Prostate gland (tissue), 2 donors: ENCODE results near the gene CTNND1. TPM values are rescaled to one million over a fixed set of nuclear protein-coding genes. Genes with fewer than 3 reads are reported as not detected.

Source experiments
- DNase-seq: peaks from one replicate; pipeline ENCODE4 v3.0.0-alpha.2; 2019; ENCODE audit warnings: low spot score
- H3K27ac ChIP-seq, 2 donors: fragments of 200-600 bp; sonication (generic); 2 replicates each; pipeline ENCODE4 v1.5.1; 2017 to 2019
- H3K27me3 ChIP-seq: fragments of 200-600 bp; sonication (generic); replicated peaks from 2 replicates; pipeline ENCODE4 v1.5.1; 2019; ENCODE audit not compliant: insufficient read depth
- H3K36me3 ChIP-seq, 2 donors: fragments of 200-600 bp; sonication (generic); 1 replicate in 1 of 2; 2 replicates in 1 of 2; pipeline versions ENCODE4 v1.5.1 to v1.8.1; 2017 to 2019
- H3K4me1 ChIP-seq: fragments of 200-600 bp; sonication (generic); replicated peaks from 2 replicates; pipeline ENCODE4 v1.5.1; 2019
- H3K4me3 ChIP-seq, 2 donors: fragments of 200-600 bp; sonication (generic); 2 replicates each; pipeline ENCODE4 v1.5.1; 2017 to 2019
- H3K9me3 ChIP-seq: fragments of 200-600 bp; sonication (generic); 2 replicates; pipeline ENCODE4 v1.5.1; 2017
- POLR2A ChIP-seq: fragments of 450-650 bp; IDR thresholded peaks from one replicate; pipeline ENCODE4 v1.6.1; 2016; ENCODE audit warnings: antibody characterized with exemption, mild to moderate bottlenecking
- POLR2AphosphoS5 ChIP-seq: sonication (generic); formaldehyde crosslinking; IDR thresholded peaks from one replicate; pipeline ENCODE4 v1.6.1; 2017; ENCODE audit warnings: antibody characterized with exemption
- WGBS: methylation state at CpG from one replicate; pipeline ENCODE4 v1.1.5; 2018; 5-methylcytosine and 5-hydroxymethylcytosine counted together
- intact Hi-C: fragments of 100-400 bp; cut with DNase I; formaldehyde crosslinking; loops from one replicate; pipeline ENCODE4 v1.14.2; 2022
- total RNA-seq, 2 donors: library from RNA; depleted of rRNA; stranded (reverse); fragments of >200 nt; gene quantifications; one replicate each; pipeline ENCODE4 v1.1.0, GENCODE V29; 2016
- TF ChIP-seq, protein P1 (sequence below), 4 experiments: fragments of 200-600 bp in 2 of 4; fragments of 450-650 bp in 2 of 4; sonication (generic) in 2 of 4; IDR thresholded peaks; 1 replicate in 3 of 4; 2 replicates in 1 of 4; pipeline ENCODE4 v1.5.1; 2016 to 2019; ENCODE audit warnings: antibody characterized with exemption in 4 of 4, mild to moderate bottlenecking in 2 of 4, moderate library complexity in 2 of 4

Gene CTNND1
- total RNA-seq, 2 donors from 2014 or later: 189 to 223 TPM

DNA sequence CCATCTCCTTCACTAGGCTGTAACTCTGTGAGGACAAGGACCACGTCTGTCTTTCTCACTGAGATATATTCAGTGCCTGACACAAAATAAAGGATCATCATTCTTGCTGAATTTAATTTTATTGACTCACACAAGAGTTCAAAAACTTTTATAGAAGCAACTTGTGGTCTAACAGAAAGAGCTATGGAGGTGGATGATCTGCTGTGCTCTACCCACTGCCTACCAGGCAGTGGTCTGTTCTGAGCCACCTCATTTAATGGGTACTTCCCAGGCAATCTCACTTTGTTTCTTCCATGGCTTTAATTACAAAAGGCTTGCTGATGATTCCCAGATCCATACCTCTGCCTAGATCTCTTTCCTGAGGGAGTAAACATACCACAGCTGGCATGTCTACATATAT, 14.7 kb upstream of the CTNND1 start:
- no peak for DNase-seq
- no peak overlapping the region for H3K27ac ChIP-seq
- no peaks in the 10 kb centered on the region for H3K27me3 ChIP-seq
- H3K4me3 ChIP-seq: no peak overlapping the region
- peaks cover 0 to 5% of the 10 kb centered on the region in 2 donors for H3K36me3 ChIP-seq
- no peaks in the 10 kb centered on the region for H3K4me1 ChIP-seq
- TF ChIP-seq, protein P1, sequence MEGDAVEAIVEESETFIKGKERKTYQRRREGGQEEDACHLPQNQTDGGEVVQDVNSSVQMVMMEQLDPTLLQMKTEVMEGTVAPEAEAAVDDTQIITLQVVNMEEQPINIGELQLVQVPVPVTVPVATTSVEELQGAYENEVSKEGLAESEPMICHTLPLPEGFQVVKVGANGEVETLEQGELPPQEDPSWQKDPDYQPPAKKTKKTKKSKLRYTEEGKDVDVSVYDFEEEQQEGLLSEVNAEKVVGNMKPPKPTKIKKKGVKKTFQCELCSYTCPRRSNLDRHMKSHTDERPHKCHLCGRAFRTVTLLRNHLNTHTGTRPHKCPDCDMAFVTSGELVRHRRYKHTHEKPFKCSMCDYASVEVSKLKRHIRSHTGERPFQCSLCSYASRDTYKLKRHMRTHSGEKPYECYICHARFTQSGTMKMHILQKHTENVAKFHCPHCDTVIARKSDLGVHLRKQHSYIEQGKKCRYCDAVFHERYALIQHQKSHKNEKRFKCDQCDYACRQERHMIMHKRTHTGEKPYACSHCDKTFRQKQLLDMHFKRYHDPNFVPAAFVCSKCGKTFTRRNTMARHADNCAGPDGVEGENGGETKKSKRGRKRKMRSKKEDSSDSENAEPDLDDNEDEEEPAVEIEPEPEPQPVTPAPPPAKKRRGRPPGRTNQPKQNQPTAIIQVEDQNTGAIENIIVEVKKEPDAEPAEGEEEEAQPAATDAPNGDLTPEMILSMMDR (IDR thresholded peaks at IDR 0.05): no peak
- no peak for TF ChIP-seq POLR2AphosphoS5
- no peak for TF ChIP-seq POLR2A
- H3K9me3 ChIP-seq: no peaks in the 10 kb centered on the region
- intact Hi-C loops: loop anchor here (5.0 kb wide), 1 partner anchor 55 kb away; no protein-coding TSS in a partner anchor
- 89% methylated on average over 1 of the region's 1 CpG for WGBS

DNA sequence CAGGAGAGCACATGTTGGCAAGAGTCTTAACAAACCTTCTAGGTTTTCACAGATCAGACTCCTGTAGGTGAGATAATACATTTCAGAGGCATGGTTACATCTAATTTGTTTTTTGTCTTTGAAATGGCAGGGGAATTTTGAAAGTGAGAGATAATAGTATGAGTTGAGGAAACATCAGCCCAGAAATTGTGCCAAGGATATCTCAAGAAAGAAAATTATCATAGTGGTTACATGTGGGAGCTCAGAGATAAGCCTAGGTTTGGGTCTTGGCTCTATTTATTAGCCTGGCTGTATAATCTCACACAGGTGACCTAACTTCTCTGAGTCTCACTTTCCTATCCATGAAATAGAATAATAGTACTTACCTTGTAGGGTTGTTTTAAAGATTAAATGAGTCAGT, 10.4 kb upstream of the CTNND1 start:
- H3K36me3 ChIP-seq: no peaks in the 10 kb centered on the region
- no peaks in the 10 kb centered on the region for H3K27me3 ChIP-seq
- H3K4me1 ChIP-seq: no peaks in the 10 kb centered on the region
- H3K9me3 ChIP-seq: no peaks in the 10 kb centered on the region
- no peak for DNase-seq
- intact Hi-C loops: no loop called here
- H3K4me3 ChIP-seq: no peak overlapping the region
- no peak for TF ChIP-seq POLR2A
- TF ChIP-seq, protein P1 (IDR thresholded peaks at IDR 0.05): no peak
- no peak for TF ChIP-seq POLR2AphosphoS5
- H3K27ac ChIP-seq: no peak overlapping the region

DNA sequence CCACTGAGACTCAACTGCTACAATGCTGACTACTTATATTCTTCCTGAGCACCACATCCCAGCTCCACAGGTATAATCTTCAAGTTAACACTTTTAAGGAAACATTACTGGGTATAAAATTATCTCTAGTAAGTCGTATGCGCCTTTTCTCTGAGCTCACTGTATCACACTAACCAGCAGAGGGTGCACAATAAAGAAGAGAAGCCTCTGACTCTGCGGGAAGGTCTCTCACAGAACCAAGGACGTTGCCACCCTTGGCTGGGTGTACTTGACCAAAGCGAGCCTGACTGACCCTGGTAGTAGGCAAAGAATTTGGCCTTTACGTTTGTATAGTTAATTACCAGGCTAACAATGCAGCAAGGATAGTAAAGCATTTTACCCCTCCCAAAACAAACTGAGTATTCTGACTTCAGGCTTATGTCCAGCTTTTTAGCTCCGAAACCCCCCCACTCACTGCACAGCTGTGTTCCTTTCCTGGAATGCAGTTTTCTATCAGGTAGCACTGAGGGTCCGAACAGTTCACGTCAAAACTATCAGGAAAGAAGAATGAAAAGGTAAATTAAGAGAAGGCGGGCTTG, 9.8 kb upstream of the CTNND1 start, which contains the start of gene BTBD18:
Gene BTBD18, minus strand, starts transcription at position 144 of the 578 bp plus-strand sequence. CDS start 631 bp downstream, outside the sequence.
- intact Hi-C loops: no loop called here
- WGBS: 38% methylated on average over 10 of the region's 10 CpGs
- no peaks in the 10 kb centered on the region for H3K27me3 ChIP-seq
- no peaks in the 10 kb centered on the region for H3K9me3 ChIP-seq
- no peaks in the 10 kb centered on the region for H3K36me3 ChIP-seq
- peak; percentile 57 for TF ChIP-seq POLR2AphosphoS5
- TF ChIP-seq, protein P1 (IDR thresholded peaks at IDR 0.05): peak in 3 of 4 experiments; percentile 47 to 61 (median 58)
- no peak for TF ChIP-seq POLR2A
- DNase-seq: peak; percentile 49
- H3K4me3 ChIP-seq: no peak within 1 kb of the TSS
- H3K27ac ChIP-seq: no peak within 1 kb of the TSS
- no peaks in the 10 kb centered on the region for H3K4me1 ChIP-seq

DNA sequence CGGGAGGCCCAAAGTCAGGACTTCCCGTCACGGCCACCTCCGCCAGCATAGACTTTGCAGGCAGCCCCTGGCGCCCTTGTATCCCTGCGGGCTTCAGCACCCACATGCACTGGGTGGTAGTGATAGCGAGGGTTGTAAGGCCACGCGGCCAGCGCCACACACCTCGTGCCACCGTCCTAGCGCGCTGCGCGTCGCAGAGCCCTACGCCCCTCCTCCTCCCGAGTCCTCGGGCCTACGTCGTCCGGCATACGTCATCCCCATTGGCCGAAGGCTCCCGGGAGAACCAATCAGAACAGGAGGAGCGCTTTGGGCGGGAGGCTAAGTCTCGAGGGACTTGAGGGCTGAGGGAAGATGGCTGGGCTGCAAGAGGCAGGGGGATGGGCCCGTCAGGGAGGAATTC, 8.6 kb upstream of the CTNND1 start:
- intact Hi-C loops: no loop called here
- H3K4me3 ChIP-seq: no peak overlapping the region
- H3K4me1 ChIP-seq: no peaks in the 10 kb centered on the region
- no peak for DNase-seq
- 96% methylated on average over 29 of the region's 30 CpGs for WGBS
- TF ChIP-seq POLR2A (no peak), POLR2AphosphoS5 (no peak)
- TF ChIP-seq, protein P1 (IDR thresholded peaks at IDR 0.05): no peak
- no peaks in the 10 kb centered on the region for H3K9me3 ChIP-seq
- no peak overlapping the region for H3K27ac ChIP-seq
- H3K36me3 ChIP-seq: no peaks in the 10 kb centered on the region
- no peaks in the 10 kb centered on the region for H3K27me3 ChIP-seq

DNA sequence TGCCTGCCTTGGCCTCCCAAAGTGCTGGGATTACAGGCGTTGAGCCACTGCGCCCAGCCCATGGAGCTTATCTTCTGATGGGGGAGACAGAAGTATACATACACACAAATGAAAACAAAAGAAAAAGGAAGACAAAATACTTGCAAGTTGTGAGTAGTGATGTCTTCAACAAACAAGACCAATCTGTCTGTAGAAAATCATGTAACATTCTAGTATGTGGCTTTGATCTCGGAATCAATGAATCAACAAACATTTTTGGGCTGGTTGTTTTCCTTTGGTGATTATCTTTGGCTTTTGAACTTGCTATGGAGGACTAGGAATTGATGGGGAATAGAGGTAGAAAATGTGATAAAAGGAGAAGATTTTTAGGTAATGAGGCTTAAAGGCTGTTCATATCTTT, 3.4 kb upstream of the CTNND1 start:
- WGBS: 88% methylated on average over 3 of the region's 3 CpGs
- TF ChIP-seq, protein P1 (IDR thresholded peaks at IDR 0.05): no peak
- no peak for TF ChIP-seq POLR2A
- no peak for TF ChIP-seq POLR2AphosphoS5

More for the DNA sequence above, 3.4 kb upstream of the CTNND1 start:
- intact Hi-C loops: no loop called here
- Histone ChIP-seq H3K4me3 (no peak overlapping the region), H3K27ac (no peak overlapping the region), H3K9me3 (no peaks in the 10 kb centered on the region), H3K27me3 (no peaks in the 10 kb centered on the region), H3K36me3 (no peaks in the 10 kb centered on the region), H3K4me1 (no peaks in the 10 kb centered on the region)
- no peak for DNase-seq
